Measurements from ENCODE around the gene ROMO1. TPM values are rescaled to one million over a fixed set of nuclear protein-coding genes. Genes with fewer than 3 reads are reported as not detected.

ROMO1 gene
- total and polyA plus RNA-seq, 2 of the 8 experiments (the other 6 are each of a cell fraction or from before 2014, with no cell fraction given) = 164 to 702 TPM

DNA sequence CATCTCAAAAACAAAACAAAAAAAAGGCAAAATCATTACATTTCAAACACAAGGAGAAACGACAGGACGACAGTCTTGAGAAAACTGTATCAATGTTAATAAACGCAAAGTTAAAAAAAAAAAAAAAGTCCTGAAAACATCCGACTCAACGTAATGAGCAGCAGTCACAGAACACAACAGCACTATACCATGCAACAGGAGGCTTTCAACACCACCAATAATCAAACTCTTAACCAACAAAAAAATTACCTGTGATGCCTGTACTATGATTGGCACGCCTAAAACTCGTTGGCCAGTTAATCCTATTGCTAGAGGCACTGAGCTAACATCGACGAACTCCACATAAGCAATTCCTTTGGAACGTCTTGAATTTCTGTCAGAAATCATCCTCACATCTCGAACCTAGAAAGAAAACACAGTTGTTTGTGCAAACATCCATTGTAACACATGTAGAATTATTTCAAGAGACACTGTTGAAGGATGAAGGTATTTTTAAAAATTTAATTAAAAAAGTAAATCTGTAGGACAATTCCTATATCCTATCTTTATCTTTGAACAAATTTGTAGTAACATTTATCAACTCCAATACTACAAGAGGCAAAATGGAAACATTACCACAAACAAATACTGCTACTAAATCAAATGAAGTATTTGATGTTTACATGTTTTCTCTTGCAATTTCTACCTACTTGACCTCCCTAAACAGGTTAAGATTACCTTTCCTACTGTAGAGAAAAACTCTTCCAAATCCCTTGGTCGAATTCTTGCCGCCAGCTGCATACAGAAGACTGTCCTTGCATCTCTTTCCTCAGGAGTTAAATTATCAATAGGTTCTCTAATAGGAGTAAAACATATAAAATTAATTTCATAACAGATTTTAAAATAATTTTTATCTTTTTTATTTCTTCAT lies 25.4 kb downstream of the ROMO1 start:
- H3K4me1 ChIP-seq (replicated peaks in 1 of 4; ENCODE audit: control insufficient read depth in 3 of 4, insufficient read depth in 4 of 4, low read length in 3 of 4) = no peaks in the 10 kb centered on the region
- H4K91ac ChIP-seq (replicated peaks; ENCODE audit: insufficient read length, low read length) = no peak overlapping the region
- no peak overlapping the region for H3K9ac ChIP-seq (replicated peaks in 1 of 4; ENCODE audit: extremely low read depth in 1 of 4, low read depth in 3 of 4, low read length in 3 of 4)
- H2BK120ac ChIP-seq (replicated peaks; ENCODE audit: low read depth, low read length) = no peak overlapping the region
- no peak overlapping the region for H2AK5ac ChIP-seq (ENCODE audit: low read depth, low read length)
- no peak overlapping the region for H3K4me3 ChIP-seq (ENCODE audit: extremely low read depth in 1 of 4, insufficient read depth in 2 of 4, low read depth in 3 of 4, low read length in 4 of 4)
- no peak overlapping the region for H3K18ac ChIP-seq (ENCODE audit: extremely low read depth, low read length)
- H2BK20ac ChIP-seq (ENCODE audit: low read length) = no peak overlapping the region
- no peak overlapping the region for H3K27ac ChIP-seq (ENCODE audit: low read depth, low read length)
- no peak overlapping the region for H3K4ac ChIP-seq (replicated peaks; ENCODE audit: insufficient read length, low read depth, low read length)
- peaks cover 0 to 86% of the 10 kb centered on the region in 2 experiments; a peak in 2 of 4 replicates for H3K79me2 ChIP-seq (ENCODE audit: control insufficient read depth in 1 of 2, insufficient read depth in 2 of 2, low read length in 2 of 2)
- H4K5ac ChIP-seq (ENCODE audit: insufficient read length, low read depth, low read length) = no peak overlapping the region
- H4K8ac ChIP-seq (ENCODE audit: extremely low read depth, insufficient read depth, low read length) = no peak overlapping the region
- peaks cover 63 to 99% (median 91%) of the 10 kb centered on the region in 4 experiments for H3K36me3 ChIP-seq (ENCODE audit: control insufficient read depth in 2 of 4, insufficient read depth in 4 of 4, low read length in 3 of 4)
- TF ChIP-seq JUN (IDR thresholded peaks at IDR 0.05; ENCODE audit: low read depth, low read length) (no peak), SP4 (IDR thresholded peaks at IDR 0.05; ENCODE audit: low read length) (no peak), EP300 (IDR thresholded peaks at IDR 0.05; ENCODE audit: borderline replicate concordance in 1 of 2, low read depth in 2 of 2, low read length in 2 of 2) (no peak), POLR2A (IDR thresholded peaks at IDR 0.05; ENCODE audit: control extremely low read depth in 1 of 2, low read depth in 2 of 2, low read length in 2 of 2) (0 out of 3 replicates have a peak, but pooled peaks of 1 of the 2 experiments have one; percentile 25)
- TF ChIP-seq, protein P1, sequence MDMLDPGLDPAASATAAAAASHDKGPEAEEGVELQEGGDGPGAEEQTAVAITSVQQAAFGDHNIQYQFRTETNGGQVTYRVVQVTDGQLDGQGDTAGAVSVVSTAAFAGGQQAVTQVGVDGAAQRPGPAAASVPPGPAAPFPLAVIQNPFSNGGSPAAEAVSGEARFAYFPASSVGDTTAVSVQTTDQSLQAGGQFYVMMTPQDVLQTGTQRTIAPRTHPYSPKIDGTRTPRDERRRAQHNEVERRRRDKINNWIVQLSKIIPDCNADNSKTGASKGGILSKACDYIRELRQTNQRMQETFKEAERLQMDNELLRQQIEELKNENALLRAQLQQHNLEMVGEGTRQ (IDR thresholded peaks at IDR 0.05; ENCODE audit: low read length) = no peak
- H2BK15ac ChIP-seq (ENCODE audit: low read length) = no peak overlapping the region
- no peak overlapping the region for H3K14ac ChIP-seq (ENCODE audit: insufficient read length)
- H2AFZ ChIP-seq (ENCODE audit: low read length) = no peak overlapping the region
- no peaks in the 10 kb centered on the region for H3K9me3 ChIP-seq (ENCODE audit: insufficient read depth in 2 of 2, low read depth in 1 of 2, low read length in 1 of 2)
- peaks cover 16 to 25% of the 10 kb centered on the region in 2 experiments for H4K20me1 ChIP-seq (replicated peaks in 1 of 2; ENCODE audit: control insufficient read depth in 1 of 2, insufficient read depth in 2 of 2, low read length in 2 of 2)
- H3K56ac ChIP-seq (replicated peaks; ENCODE audit: insufficient read length, low read depth, low read length) = no peak overlapping the region
- H3K23me2 ChIP-seq (ENCODE audit: low read depth, low read length) = no peaks in the 10 kb centered on the region
- H3K23ac ChIP-seq (ENCODE audit: insufficient read length) = no peak overlapping the region
- WGBS, 2 experiments (ENCODE audit: extremely low coverage in 1 of 2, insufficient coverage in 1 of 2, insufficient read length in 1 of 2, insufficient replicate concordance in 2 of 2, low coverage in 1 of 2, low lambda C conversion rate in 2 of 2, missing lambda C conversion rate in 1 of 2) = 92% methylated on average over 13 of the region's 13 CpGs; no CpG with 5 or more reads in 1 of the 2 experiments
- no peak overlapping the region for H3K4me2 ChIP-seq (ENCODE audit: insufficient read depth in 1 of 2, low read depth in 2 of 2, low read length in 2 of 2)
- DNase-seq (ENCODE audit: low read depth in 1 of 2, low spot score in 2 of 2) (no peak), FAIRE-seq (no peak)
- H2BK12ac ChIP-seq (ENCODE audit: low read depth, low read length) = no peak overlapping the region
- POLR2A ChIA-PET (ENCODE audit: partially characterized antibody) = interaction anchor here (0.6 to 45.3 kb wide), 7 partner anchors 6 to 281 kb away, joined by 3 to 2341 read pairs (median 3); partner anchors contain the start of genes NFS1, RBM39 and ROMO1
- peaks cover 12% of the 10 kb centered on the region for H3K79me1 ChIP-seq (ENCODE audit: low read depth, low read length)
- no peak overlapping the region for H2BK5ac ChIP-seq (ENCODE audit: low read depth, low read length)
- no peaks in the 10 kb centered on the region for H3K27me3 ChIP-seq (replicated peaks in 1 of 4; ENCODE audit: control insufficient read depth in 3 of 4, extremely low read depth in 1 of 4, insufficient read depth in 3 of 4, low read length in 3 of 4)
- CTCF ChIA-PET (ENCODE audit: partially characterized antibody) = interaction anchor here (0.6 kb wide), 1 partner anchor 124 kb away, joined by 4 read pairs; no protein-coding TSS in a partner anchor
